SH-SY5Y (cell line): ENCODE results near the gene LRMDA.

Source experiments
- GATA2 ChIP-seq: IDR thresholded peaks from 2 replicates; pipeline ENCODE4 v1.6.1; 2011; ENCODE audit warnings: mild to moderate bottlenecking, low read depth, low read length
- GATA3 ChIP-seq: IDR thresholded peaks from 2 replicates; pipeline ENCODE4 v1.6.1; 2011; ENCODE audit warnings: low read depth, mild to moderate bottlenecking, low read length, moderate library complexity

- no peak for TF ChIP-seq GATA3
- no peak for TF ChIP-seq GATA2
Observed at GRCh38 chr10:76284351-76284750, 852.9 kb downstream of the LRMDA start.
